SK-N-SH (cell line): Measurements from ENCODE around the gene GIPC2.

ENCODE experiments used
- EP300 ChIP-seq, 2 experiments: IDR thresholded peaks; 2 replicates each; pipeline versions ENCODE4 v1.4.0 to v1.6.1; 2012; ENCODE audit warnings: borderline replicate concordance in 1 of 2, low read depth in 1 of 2, low read length in 1 of 2
- JUND ChIP-seq: IDR thresholded peaks from 2 replicates; pipeline ENCODE4 v1.4.0; 2012
- MXI1 ChIP-seq: IDR thresholded peaks from 2 replicates; pipeline ENCODE4 v1.6.1; 2012; ENCODE audit warnings: mild to moderate bottlenecking, low read depth, low read length, improper control_type of control experiment
- NRF1 ChIP-seq: IDR thresholded peaks from 2 replicates; pipeline ENCODE4 v1.6.1; 2012; ENCODE audit warnings: low read depth, mild to moderate bottlenecking, low read length
- TAF1 ChIP-seq: IDR thresholded peaks from 2 replicates; pipeline ENCODE4 v1.6.1; 2012; ENCODE audit warnings: low read depth, mild to moderate bottlenecking, low read length, moderate library complexity, borderline replicate concordance
- YY1 ChIP-seq: IDR thresholded peaks from 2 replicates; pipeline ENCODE4 v1.4.0; 2012; ENCODE audit warnings: low read depth, mild to moderate bottlenecking
- TF ChIP-seq, protein P1 (sequence below): IDR thresholded peaks from 2 replicates; pipeline ENCODE4 v1.6.1; 2012; ENCODE audit warnings: mild to moderate bottlenecking, low read depth, low read length, moderate library complexity
- TF ChIP-seq, protein P2 (sequence below): fragments of 200-600 bp; sonication (generic); IDR thresholded peaks from 2 replicates; pipeline ENCODE4 v1.6.1; 2017; ENCODE audit warnings: antibody characterized with exemption, mild to moderate bottlenecking, moderate library complexity
- TF ChIP-seq, protein P3 (sequence below): IDR thresholded peaks from 2 replicates; pipeline ENCODE4 v1.4.0; 2012; ENCODE audit warnings: low read depth, borderline replicate concordance
- TF ChIP-seq, protein P4 (sequence below): IDR thresholded peaks from 2 replicates; pipeline ENCODE4 v1.4.0; 2012; ENCODE audit warnings: low read depth

DNA sequence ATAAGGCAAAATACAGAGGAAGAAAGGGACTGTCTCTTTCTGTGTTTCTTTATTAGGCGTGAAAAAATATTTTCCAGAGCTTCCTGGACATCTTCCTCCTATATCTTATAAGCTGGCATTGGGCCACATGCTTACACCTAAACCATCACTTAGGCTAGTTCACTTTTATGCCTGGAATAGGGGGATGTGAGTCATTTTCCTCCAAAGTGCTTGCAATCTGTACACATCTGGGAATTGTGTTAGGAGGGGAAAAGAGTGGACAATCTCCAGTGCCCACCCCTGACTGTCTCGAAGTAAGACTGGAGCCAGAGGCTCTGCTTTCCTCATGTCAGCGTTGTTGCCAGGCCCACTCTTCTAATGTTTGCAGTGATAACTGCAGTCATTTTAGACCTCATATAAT is 29.9 kb downstream of the GIPC2 start:
- TF ChIP-seq, protein P1, sequence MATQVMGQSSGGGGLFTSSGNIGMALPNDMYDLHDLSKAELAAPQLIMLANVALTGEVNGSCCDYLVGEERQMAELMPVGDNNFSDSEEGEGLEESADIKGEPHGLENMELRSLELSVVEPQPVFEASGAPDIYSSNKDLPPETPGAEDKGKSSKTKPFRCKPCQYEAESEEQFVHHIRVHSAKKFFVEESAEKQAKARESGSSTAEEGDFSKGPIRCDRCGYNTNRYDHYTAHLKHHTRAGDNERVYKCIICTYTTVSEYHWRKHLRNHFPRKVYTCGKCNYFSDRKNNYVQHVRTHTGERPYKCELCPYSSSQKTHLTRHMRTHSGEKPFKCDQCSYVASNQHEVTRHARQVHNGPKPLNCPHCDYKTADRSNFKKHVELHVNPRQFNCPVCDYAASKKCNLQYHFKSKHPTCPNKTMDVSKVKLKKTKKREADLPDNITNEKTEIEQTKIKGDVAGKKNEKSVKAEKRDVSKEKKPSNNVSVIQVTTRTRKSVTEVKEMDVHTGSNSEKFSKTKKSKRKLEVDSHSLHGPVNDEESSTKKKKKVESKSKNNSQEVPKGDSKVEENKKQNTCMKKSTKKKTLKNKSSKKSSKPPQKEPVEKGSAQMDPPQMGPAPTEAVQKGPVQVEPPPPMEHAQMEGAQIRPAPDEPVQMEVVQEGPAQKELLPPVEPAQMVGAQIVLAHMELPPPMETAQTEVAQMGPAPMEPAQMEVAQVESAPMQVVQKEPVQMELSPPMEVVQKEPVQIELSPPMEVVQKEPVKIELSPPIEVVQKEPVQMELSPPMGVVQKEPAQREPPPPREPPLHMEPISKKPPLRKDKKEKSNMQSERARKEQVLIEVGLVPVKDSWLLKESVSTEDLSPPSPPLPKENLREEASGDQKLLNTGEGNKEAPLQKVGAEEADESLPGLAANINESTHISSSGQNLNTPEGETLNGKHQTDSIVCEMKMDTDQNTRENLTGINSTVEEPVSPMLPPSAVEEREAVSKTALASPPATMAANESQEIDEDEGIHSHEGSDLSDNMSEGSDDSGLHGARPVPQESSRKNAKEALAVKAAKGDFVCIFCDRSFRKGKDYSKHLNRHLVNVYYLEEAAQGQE = no peak
- TF ChIP-seq, protein P2, sequence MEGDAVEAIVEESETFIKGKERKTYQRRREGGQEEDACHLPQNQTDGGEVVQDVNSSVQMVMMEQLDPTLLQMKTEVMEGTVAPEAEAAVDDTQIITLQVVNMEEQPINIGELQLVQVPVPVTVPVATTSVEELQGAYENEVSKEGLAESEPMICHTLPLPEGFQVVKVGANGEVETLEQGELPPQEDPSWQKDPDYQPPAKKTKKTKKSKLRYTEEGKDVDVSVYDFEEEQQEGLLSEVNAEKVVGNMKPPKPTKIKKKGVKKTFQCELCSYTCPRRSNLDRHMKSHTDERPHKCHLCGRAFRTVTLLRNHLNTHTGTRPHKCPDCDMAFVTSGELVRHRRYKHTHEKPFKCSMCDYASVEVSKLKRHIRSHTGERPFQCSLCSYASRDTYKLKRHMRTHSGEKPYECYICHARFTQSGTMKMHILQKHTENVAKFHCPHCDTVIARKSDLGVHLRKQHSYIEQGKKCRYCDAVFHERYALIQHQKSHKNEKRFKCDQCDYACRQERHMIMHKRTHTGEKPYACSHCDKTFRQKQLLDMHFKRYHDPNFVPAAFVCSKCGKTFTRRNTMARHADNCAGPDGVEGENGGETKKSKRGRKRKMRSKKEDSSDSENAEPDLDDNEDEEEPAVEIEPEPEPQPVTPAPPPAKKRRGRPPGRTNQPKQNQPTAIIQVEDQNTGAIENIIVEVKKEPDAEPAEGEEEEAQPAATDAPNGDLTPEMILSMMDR = no peak
- TF ChIP-seq TAF1 (no peak), YY1 (no peak), JUND (no peak), EP300 (IDR thresholded peaks at IDR 0.05; ENCODE audit: borderline replicate concordance in 1 of 2, low read depth in 1 of 2, low read length in 1 of 2) (no peak), NRF1 (no peak), MXI1 (no peak)
- TF ChIP-seq, protein P3, sequence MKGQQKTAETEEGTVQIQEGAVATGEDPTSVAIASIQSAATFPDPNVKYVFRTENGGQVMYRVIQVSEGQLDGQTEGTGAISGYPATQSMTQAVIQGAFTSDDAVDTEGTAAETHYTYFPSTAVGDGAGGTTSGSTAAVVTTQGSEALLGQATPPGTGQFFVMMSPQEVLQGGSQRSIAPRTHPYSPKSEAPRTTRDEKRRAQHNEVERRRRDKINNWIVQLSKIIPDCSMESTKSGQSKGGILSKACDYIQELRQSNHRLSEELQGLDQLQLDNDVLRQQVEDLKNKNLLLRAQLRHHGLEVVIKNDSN = no peak
- TF ChIP-seq, protein P4, sequence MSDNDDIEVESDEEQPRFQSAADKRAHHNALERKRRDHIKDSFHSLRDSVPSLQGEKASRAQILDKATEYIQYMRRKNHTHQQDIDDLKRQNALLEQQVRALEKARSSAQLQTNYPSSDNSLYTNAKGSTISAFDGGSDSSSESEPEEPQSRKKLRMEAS = no peak
